Upper lobe of left lung (tissue), 6 donors: ENCODE results near the gene TRIM40. TPM values are rescaled to one million over a fixed set of nuclear protein-coding genes. Genes with fewer than 3 reads are reported as not detected.

ENCODE experiments used
- ATAC-seq, 2 donors: fragments of 200-7000 bp; cut with Tn5 transposase; one replicate each; pipeline ENCODE4 v1.9.1; 2022; ENCODE audit warnings: mild to moderate bottlenecking in 2 of 2, moderate library complexity in 2 of 2; ENCODE audit not compliant: low FRiP score in 2 of 2
- DNase-seq, 2 donors: peaks; one replicate each; pipeline ENCODE4 v3.0.0-alpha.2; 2019 to 2020
- H3K27ac ChIP-seq, 4 donors: fragments of 200-600 bp; sonication (generic); one replicate each; pipeline ENCODE4 v1.5.1; 2016 to 2019
- H3K27me3 ChIP-seq, 4 donors: fragments of 200-600 bp; sonication (generic); one replicate each; pipeline ENCODE4 v1.5.1; 2017 to 2019
- H3K36me3 ChIP-seq, 4 donors: fragments of 200-600 bp; sonication (generic); one replicate each; pipeline ENCODE4 v1.5.1; 2016 to 2019
- H3K4me1 ChIP-seq, 4 donors: fragments of 200-600 bp; sonication (generic); one replicate each; pipeline ENCODE4 v1.5.1; 2018 to 2019
- H3K4me3 ChIP-seq, 4 donors: fragments of 200-600 bp; sonication (generic); one replicate each; pipeline ENCODE4 v1.5.1; 2017 to 2019; ENCODE audit warnings: mild to moderate bottlenecking in 2 of 4, moderate library complexity in 1 of 4
- H3K9me3 ChIP-seq, 4 donors: fragments of 200-600 bp; sonication (generic); one replicate each; pipeline ENCODE4 v1.5.1; 2018 to 2019
- EP300 ChIP-seq, 4 donors: sonication (generic); formaldehyde crosslinking; IDR thresholded peaks; one replicate each; pipeline ENCODE4 v1.5.1; 2017; ENCODE audit warnings: antibody characterized with exemption in 4 of 4, control low read depth in 2 of 4
- WGBS, 2 donors: methylation state at CpG; one replicate each; pipeline ENCODE4 v1.1.5; 2017 to 2018; 5-methylcytosine and 5-hydroxymethylcytosine counted together
- small RNA-seq, 4 donors: library from RNA; depleted of rRNA; stranded (forward); fragments of <200 nt; gene quantifications; one replicate each; pipeline ENCODE3, GENCODE V24; 2016
- total RNA-seq, 6 donors: library from RNA; depleted of rRNA in 4 of 6; stranded (reverse); fragments of >200 nt in 4 of 6; gene quantifications; one replicate each; pipeline versions ENCODE4 v1.1.0 to v1.2.1, GENCODE V29; 2016 to 2021
- TF ChIP-seq, protein P1 (sequence below), 6 experiments: fragments of 450-650 bp in 4 of 6; fragments of 200-600 bp in 2 of 6; sonication (generic) in 2 of 6; IDR thresholded peaks; one replicate each; pipeline ENCODE4 v1.5.1; 2016 to 2019; ENCODE audit warnings: antibody characterized with exemption in 6 of 6
- donor health status: DM: no; HTN: no; CAD: no; lungs with moderate emphysema.
- donor health status: DM: no; HTN: yes; CAD: no; lungs with severe emphysema.

Gene TRIM40
- total RNA-seq, 6 donors from 2014 or later: not detected

DNA sequence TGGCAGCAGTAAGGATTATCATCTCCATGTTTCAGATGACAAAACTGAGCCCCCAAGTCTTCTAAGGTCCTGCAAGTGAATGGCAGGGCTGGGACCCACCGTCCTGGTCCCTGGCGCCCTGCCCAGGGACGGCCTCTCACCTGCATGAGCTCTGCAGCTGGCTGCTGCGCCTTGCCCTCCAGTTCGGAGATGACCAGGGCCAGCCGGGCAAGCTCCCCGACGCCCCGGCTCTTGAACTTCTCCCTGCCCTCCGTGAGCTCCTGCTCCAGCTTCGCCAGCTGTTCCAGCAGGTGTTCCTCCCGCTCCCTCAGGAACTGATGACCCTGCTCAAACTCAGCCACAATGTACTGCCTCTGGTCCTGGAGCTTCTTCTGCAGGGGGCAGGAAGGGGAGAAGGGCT lies 60.4 kb downstream of the TRIM40 start:
- DNase-seq (peak in 1 of 2 donors; percentile 65), ATAC-seq (no peak)
- no peaks in the 10 kb centered on the region for H3K27me3 ChIP-seq
- no peak overlapping the region for H3K27ac ChIP-seq
- no peaks in the 10 kb centered on the region for H3K9me3 ChIP-seq
- peaks cover 7 to 12% (median 10%) of the 10 kb centered on the region in 4 donors for H3K4me1 ChIP-seq
- no peak for TF ChIP-seq EP300 (IDR thresholded peaks at IDR 0.05)
- TF ChIP-seq, protein P1, sequence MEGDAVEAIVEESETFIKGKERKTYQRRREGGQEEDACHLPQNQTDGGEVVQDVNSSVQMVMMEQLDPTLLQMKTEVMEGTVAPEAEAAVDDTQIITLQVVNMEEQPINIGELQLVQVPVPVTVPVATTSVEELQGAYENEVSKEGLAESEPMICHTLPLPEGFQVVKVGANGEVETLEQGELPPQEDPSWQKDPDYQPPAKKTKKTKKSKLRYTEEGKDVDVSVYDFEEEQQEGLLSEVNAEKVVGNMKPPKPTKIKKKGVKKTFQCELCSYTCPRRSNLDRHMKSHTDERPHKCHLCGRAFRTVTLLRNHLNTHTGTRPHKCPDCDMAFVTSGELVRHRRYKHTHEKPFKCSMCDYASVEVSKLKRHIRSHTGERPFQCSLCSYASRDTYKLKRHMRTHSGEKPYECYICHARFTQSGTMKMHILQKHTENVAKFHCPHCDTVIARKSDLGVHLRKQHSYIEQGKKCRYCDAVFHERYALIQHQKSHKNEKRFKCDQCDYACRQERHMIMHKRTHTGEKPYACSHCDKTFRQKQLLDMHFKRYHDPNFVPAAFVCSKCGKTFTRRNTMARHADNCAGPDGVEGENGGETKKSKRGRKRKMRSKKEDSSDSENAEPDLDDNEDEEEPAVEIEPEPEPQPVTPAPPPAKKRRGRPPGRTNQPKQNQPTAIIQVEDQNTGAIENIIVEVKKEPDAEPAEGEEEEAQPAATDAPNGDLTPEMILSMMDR (IDR thresholded peaks at IDR 0.05): no peak
- peaks cover 33 to 90% (median 62%) of the 10 kb centered on the region in 4 donors for H3K36me3 ChIP-seq
- no peak overlapping the region for H3K4me3 ChIP-seq
- WGBS, 2 donors: 91 to 98% methylated on average over 11 to 12 of the region's 12 CpGs

Small RNA genes lying within 50 kb of the gene (small RNA-seq; reads per million reads assigned to genes)
- gene RF00554: 0 reads per million in 4 donors

Other genes with a start within 250 kb of the TRIM40 start
- gene HLA-A, start 193.6 kb upstream of the TRIM40 start, total RNA-seq: 1,000 to 10,000 TPM in 3 of 6 donors, 100 to 1,000 TPM in 3; 497 to 1,319 (median 949) TPM
- 10 to 100 TPM; 14.9 to 23.6 (median 19.7) TPM for gene POLR1H, start 74.9 kb upstream of the TRIM40 start, total RNA-seq
- 10 to 100 TPM; 31.4 to 66.1 (median 42.7) TPM for gene PPP1R11, start 68.9 kb upstream of the TRIM40 start, total RNA-seq
- 1 to 10 TPM; 2.0 to 4.2 (median 2.8) TPM for gene RNF39, start 60.4 kb upstream of the TRIM40 start, total RNA-seq
- gene TRIM31, start 23.1 kb upstream of the TRIM40 start, total RNA-seq: under 1 TPM in 2 of 6 donors, not detected in 4; 0.17 to 0.79 TPM
- 1 to 10 TPM in 1 of 6 donors, under 1 TPM in 3, not detected in 2; 0.07 to 1.4 (median 0.13) TPM for gene TRIM10, start 25.1 kb downstream of the TRIM40 start, total RNA-seq
- 1 to 10 TPM in 1 of 6 donors, under 1 TPM in 1, not detected in 4; 0.30 to 1.0 TPM for gene TRIM15, start 27.4 kb downstream of the TRIM40 start, total RNA-seq
- 10 to 100 TPM; 38.4 to 67.1 (median 53.8) TPM for gene TRIM26, start 77.3 kb downstream of the TRIM40 start, total RNA-seq
- 10 to 100 TPM; 12.2 to 23.3 (median 16.2) TPM for gene TRIM39, start 190.8 kb downstream of the TRIM40 start, total RNA-seq
- 10 to 100 TPM; 34.6 to 72.4 (median 45.5) TPM for gene RPP21, start 209.0 kb downstream of the TRIM40 start, total RNA-seq